ENCODE measurements around the gene MAML3.

DNA sequence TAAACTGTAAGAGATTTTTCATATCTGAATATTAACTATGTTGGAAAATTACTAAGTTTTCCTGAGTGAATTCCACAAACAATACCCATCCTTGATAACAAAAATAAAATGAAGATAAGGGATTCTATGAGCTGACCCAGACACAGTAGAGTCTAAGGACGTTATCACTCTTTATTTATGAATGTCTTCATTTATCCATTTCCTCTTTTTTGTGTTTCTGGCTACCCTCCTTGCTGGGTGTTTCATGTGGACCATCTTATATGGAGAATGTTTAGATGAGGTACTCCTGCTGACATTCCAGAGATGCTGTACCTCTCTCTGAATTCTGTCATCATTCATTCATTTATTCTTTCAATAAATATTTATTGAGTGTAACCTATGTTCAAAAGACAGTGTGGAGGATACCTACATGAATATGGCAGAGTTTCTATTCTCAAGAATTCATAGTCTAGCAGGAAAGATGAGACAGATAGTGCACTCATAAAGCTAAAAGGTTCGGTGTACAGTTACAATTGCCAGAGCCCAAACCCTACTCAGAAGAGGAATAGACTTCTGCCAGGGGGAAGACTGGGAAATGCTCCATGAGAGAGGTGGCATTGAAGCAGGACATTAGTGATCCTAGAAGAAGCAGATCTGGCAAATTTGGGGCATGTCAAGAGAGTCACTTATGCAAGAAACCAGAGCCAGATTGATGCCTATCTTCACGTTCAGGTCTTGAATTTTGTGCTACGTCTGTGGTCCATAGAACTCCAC is 195.8 kb downstream of the MAML3 start:
- no peak for TF ChIP-seq POLR2A (IDR thresholded peaks at IDR 0.05; ENCODE audit: extremely low read depth, insufficient read length)
- no peak for TF ChIP-seq CTCF (IDR thresholded peaks at IDR 0.05; ENCODE audit: low read depth, low read length)
- no peak for TF ChIP-seq MYC (IDR thresholded peaks at IDR 0.05; ENCODE audit: low read depth, low read length)
- TF ChIP-seq, protein P1, sequence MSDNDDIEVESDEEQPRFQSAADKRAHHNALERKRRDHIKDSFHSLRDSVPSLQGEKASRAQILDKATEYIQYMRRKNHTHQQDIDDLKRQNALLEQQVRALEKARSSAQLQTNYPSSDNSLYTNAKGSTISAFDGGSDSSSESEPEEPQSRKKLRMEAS (IDR thresholded peaks at IDR 0.05; ENCODE audit: low read depth, low read length), result no peak

All from NB4 (cell line).